HG03521 (cell line): ENCODE measurements around the gene GPR75.

ENCODE experiments used
- ATAC-seq: cut with Tn5 transposase; IDR thresholded peaks from one replicate; pipeline ENCODE4 v1.9.1; 2021; ENCODE audit warnings: mild to moderate bottlenecking, moderate library complexity; ENCODE audit not compliant: unreplicated experiment

GPR75 gene

GRCh38 chr2:53811601-53812000 is 48.2 kb downstream of the GPR75 start:
- ATAC-seq, result no peak
